Central memory CD8-positive, alpha-beta T cell (primary cell): ENCODE measurements around the gene NCAPD3.

ENCODE experiments used
- ATAC-seq: fragments of 150-1000 bp; cut with Tn5 transposase; replicated peaks from 2 replicates; pipeline ENCODE4 v1.10.0; 2022; ENCODE audit warnings: mild to moderate bottlenecking, moderate FRiP score, moderate number of reproducible peaks; ENCODE audit not compliant: poor library complexity, severe bottlenecking; ENCODE audit errors: extremely low read depth
- DNase-seq, 2 donors: peaks; one replicate each; pipeline ENCODE4 v3.0.0; 2021; ENCODE audit warnings: low spot score in 2 of 2
- H3K27ac Mint-ChIP-seq: one replicate; pipeline ENCODE4 v1.8.0; 2022; ENCODE audit warnings: low read depth, mild to moderate bottlenecking, moderate library complexity, mixed read lengths
- H3K27me3 Mint-ChIP-seq: one replicate; pipeline ENCODE4 v1.8.0; 2022; ENCODE audit warnings: mixed read lengths
- H3K36me3 Mint-ChIP-seq: one replicate; pipeline ENCODE4 v1.8.0; 2022; ENCODE audit warnings: mild to moderate bottlenecking, moderate library complexity, mixed read lengths; ENCODE audit not compliant: insufficient read depth
- H3K4me1 Mint-ChIP-seq: one replicate; pipeline ENCODE4 v1.8.0; 2022; ENCODE audit warnings: mixed read lengths
- H3K4me3 Mint-ChIP-seq: one replicate; pipeline ENCODE4 v1.8.0; 2022; ENCODE audit warnings: mild to moderate bottlenecking, moderate library complexity, mixed read lengths
- H3K9me3 Mint-ChIP-seq: one replicate; pipeline ENCODE4 v1.8.0; 2022; ENCODE audit warnings: mixed read lengths

The NCAPD3 gene

DNA sequence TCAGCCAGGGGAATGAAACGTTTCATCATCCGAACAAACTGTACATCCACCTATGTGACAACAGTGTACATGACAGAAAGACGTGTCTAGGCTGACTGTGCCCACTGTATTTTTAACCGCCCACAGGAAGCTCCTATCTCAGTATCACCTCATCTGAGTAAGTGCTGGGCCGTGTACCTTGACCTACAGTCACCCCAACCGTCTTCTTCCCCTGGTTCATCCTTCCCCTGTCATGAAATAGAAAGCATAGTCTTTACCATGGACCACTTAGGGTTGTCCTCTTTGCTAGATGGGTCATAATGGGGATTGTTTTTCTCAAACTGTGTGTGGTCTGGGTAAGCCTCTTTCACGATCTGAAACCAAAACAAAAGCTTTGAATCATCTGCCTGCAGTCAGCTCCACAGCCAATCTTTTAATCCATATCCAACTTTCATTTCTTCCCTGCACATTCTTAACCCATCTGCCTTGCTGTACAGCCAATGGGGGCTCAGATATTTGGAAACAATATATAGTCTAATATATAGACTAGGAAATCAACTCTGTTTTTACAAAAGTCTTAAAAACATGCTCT lies 25.2 kb upstream of the NCAPD3 start:
- peaks cover 31% of the 10 kb centered on the region for H3K36me3 Mint-ChIP-seq
- peaks cover 28% of the 10 kb centered on the region for H3K4me1 Mint-ChIP-seq
- no peaks in the 10 kb centered on the region for H3K9me3 Mint-ChIP-seq
- no peak for ATAC-seq
- no peak overlapping the region for H3K4me3 Mint-ChIP-seq
- DNase-seq: no peak
- H3K27ac Mint-ChIP-seq: no peak overlapping the region
- no peaks in the 10 kb centered on the region for H3K27me3 Mint-ChIP-seq

DNA sequence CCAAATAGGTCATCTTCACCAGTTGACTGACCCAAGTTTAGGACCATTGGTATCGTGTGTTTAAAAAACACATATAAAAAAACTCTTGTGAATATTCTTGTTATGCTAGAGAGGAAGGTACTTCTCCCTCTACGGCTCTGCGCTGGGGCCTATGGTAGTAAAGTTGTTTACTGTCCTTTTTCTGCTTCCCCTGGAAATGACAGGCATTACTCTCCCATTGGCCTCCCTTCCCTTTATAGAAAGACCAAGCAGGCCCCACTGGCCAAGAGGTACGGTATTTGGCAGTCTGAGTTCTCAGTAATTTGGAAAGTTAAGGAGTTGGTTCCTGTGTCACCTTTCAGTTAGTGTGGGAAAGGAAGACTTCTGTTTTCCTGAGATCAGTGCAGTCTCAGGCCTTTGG lies 22.9 kb upstream of the NCAPD3 start:
- Mint-ChIP-seq H3K4me1 (peaks cover 6% of the 10 kb centered on the region), H3K9me3 (no peaks in the 10 kb centered on the region), H3K36me3 (peaks cover 31% of the 10 kb centered on the region), H3K4me3 (no peak overlapping the region), H3K27ac (no peak overlapping the region), H3K27me3 (no peaks in the 10 kb centered on the region)
- ATAC-seq (no peak), DNase-seq (no peak)

DNA sequence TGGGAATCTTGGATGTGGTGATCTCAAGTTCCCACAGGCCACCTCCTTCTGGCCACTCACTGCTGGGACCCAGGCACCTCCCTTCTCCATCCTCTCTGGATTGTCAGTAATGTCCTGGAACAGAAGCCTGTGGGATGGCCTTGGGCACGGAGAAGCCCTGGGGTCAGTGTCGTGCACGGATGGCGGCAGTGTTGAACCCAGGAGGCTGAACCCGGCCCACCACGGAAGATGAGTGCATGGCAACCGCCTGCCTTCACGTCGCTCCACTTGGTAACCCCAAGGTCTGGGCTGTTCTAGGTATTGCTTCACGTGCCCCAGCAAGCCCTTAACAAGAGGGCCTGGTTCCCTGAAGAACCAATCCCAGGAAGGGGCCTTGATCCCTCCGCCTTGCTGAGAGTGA lies 22.3 kb upstream of the NCAPD3 start:
- Mint-ChIP-seq H3K27me3 (no peaks in the 10 kb centered on the region), H3K4me1 (peaks cover 5% of the 10 kb centered on the region), H3K4me3 (no peak overlapping the region), H3K27ac (no peak overlapping the region), H3K9me3 (no peaks in the 10 kb centered on the region), H3K36me3 (peaks cover 31% of the 10 kb centered on the region)
- DNase-seq (no peak), ATAC-seq (no peak)

DNA sequence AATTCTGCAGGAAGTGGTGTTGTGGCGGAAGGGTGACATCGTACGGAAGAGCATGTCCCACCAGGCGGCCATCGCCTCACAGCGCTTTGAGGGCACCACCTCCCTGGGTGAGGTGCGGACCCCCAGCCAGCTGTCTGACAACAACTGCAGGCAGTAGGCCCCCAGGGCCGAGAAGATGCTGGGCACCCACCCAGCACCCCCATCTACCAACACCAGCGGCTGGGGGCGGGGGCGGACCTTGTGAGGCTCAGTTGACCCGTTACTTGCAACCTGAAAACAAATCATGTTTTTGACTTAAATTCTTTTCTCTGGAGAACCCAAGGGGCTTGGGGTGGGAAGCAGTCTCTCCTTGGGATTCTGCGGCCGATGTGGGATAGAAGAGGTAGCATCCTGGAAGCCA lies 21.7 kb upstream of the NCAPD3 start:
- ATAC-seq (no peak), DNase-seq (no peak)
- no peak overlapping the region for H3K27ac Mint-ChIP-seq
- no peaks in the 10 kb centered on the region for H3K9me3 Mint-ChIP-seq
- no peak overlapping the region for H3K4me3 Mint-ChIP-seq
- peaks cover 34% of the 10 kb centered on the region for H3K36me3 Mint-ChIP-seq
- peaks cover 5% of the 10 kb centered on the region for H3K4me1 Mint-ChIP-seq
- H3K27me3 Mint-ChIP-seq: no peaks in the 10 kb centered on the region

DNA sequence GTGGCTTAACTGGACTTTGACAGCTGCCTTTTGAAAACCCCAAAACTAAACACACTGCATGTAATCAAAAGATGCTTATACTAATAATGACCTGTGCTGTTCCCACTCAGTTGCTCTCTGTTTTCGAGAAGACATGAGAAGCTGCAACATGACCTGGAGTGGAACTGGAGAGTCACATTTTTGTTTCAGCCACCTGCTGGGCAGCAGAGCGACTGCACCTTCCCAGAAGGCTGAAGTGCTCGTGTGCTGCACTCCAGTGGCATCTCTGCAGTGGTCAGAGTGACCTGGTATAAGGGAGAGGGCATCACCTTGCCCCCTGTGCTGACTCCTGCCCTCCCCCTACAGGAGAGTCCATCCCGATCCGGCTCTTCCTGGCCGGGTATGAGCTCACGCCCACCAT lies 20.8 kb upstream of the NCAPD3 start:
- ATAC-seq (peak; percentile 19), DNase-seq (no peak)
- Mint-ChIP-seq H3K9me3 (no peaks in the 10 kb centered on the region), H3K27me3 (no peaks in the 10 kb centered on the region), H3K36me3 (peaks cover 34% of the 10 kb centered on the region), H3K4me1 (peaks cover 5% of the 10 kb centered on the region), H3K27ac (no peak overlapping the region), H3K4me3 (no peak overlapping the region)

DNA sequence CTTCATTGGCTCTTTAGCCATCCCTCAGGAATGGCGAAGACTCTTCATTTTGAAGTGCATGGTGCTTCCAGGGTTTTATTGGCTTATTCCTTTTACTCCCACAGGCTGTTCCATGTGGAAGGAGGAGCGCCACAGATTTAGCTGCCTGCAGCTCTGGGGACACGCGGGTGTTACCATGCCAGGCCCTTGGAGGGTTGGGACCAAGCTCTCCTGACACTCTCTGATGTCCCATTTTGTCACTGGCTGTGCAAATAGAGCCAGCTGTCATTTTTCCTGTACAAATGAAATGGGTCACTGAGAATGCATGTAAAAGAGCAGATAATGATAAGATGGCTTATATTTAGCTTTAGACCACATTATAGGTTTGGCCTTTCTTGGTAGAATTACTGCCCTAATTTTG lies 20.1 kb upstream of the NCAPD3 start:
- no peak for ATAC-seq
- Mint-ChIP-seq H3K36me3 (peaks cover 28% of the 10 kb centered on the region), H3K27ac (no peak overlapping the region), H3K9me3 (no peaks in the 10 kb centered on the region), H3K4me1 (peaks cover under 1% of the 10 kb centered on the region), H3K4me3 (no peak overlapping the region), H3K27me3 (no peaks in the 10 kb centered on the region)
- DNase-seq: no peak

DNA sequence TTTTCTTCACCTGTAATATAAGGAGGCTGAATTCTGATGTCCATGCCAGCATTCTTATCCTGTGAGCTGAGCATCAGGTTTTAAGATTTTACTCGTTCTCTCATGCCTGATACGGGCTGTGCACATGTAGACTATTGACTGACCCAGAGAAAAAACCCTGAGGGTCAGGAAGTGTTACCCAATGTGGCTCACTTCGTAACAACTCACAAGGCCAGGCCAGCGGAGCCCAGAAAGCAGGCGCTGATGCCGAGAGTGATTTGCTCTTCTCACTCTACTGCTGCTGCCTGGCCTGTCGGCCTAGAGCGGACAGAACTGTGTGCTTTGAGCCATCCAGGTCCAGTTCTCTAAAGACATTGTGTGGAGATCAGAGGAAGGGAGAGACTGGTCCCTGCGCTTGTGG lies 18.6 kb upstream of the NCAPD3 start:
- no peak overlapping the region for H3K4me3 Mint-ChIP-seq
- no peaks in the 10 kb centered on the region for H3K9me3 Mint-ChIP-seq
- ATAC-seq (no peak), DNase-seq (no peak)
- peaks cover 24% of the 10 kb centered on the region for H3K36me3 Mint-ChIP-seq
- no peaks in the 10 kb centered on the region for H3K27me3 Mint-ChIP-seq
- peak overlapping the region; percentile 26 for H3K27ac Mint-ChIP-seq
- H3K4me1 Mint-ChIP-seq: no peaks in the 10 kb centered on the region

DNA sequence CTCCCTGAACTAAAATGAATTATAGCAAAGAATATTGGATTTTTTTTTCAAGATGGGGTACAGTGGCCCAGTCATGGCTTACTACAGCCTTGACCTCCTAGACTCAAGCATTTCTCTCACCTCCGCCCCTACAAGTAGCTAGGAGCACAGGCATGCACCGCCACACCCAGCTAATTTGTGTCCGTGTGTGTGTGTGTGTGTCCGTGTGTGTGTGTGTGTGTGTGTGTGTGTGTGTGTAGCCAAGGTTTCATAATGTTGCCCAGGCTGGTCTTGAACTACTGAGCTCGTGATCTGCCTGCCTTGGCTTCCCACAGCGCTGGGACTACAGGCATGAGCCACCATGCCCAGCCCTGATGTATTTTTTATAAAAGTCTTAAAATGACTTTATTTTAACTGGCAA lies 16.8 kb upstream of the NCAPD3 start:
- no peaks in the 10 kb centered on the region for H3K27me3 Mint-ChIP-seq
- H3K27ac Mint-ChIP-seq: no peak overlapping the region
- H3K9me3 Mint-ChIP-seq: no peaks in the 10 kb centered on the region
- peaks cover 20% of the 10 kb centered on the region for H3K36me3 Mint-ChIP-seq
- H3K4me3 Mint-ChIP-seq: no peak overlapping the region
- ATAC-seq (no peak), DNase-seq (no peak)
- H3K4me1 Mint-ChIP-seq: no peaks in the 10 kb centered on the region

DNA sequence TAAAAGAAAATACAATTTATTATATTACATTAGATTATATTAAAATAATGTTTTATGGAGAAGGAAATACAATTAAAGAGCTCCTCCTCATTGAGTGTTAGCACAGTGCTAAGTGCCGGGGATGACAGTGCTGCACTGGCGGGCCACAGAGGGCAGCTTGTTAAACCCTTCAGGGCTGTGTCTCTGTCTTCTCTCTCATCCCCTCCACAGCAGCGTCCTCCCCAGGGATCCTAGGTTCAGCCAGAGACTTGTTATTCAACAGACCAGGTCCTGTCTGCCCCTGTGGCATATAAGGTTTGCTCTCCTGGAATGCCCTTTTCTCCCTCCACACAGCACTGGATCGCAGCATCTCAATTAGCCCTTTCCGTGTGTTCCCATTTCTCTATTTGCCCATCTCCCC lies 15.2 kb upstream of the NCAPD3 start:
- ATAC-seq (no peak), DNase-seq (no peak)
- peaks cover 27% of the 10 kb centered on the region for H3K36me3 Mint-ChIP-seq
- H3K4me1 Mint-ChIP-seq: no peaks in the 10 kb centered on the region
- no peaks in the 10 kb centered on the region for H3K9me3 Mint-ChIP-seq
- H3K27me3 Mint-ChIP-seq: no peaks in the 10 kb centered on the region
- no peak overlapping the region for H3K27ac Mint-ChIP-seq
- no peak overlapping the region for H3K4me3 Mint-ChIP-seq

DNA sequence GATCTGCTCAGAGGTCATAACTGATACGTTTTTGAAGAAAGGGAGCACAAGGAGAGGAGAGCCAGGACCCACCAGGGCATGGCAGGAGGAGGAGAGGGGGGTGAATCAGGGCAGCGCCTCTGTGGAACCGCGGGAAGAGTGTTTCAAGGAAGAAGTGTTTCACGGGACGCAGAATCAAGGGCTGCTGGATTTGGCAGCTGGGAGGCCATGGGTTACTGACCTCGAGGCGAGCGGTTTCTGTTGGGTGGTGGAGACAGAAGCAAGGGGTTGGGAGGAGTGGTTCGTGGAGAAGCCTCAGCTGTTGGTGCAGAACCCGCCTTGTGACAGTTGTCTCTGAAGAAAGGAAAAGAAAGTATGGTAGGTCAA lies 13.8 kb upstream of the NCAPD3 start:
- no peaks in the 10 kb centered on the region for H3K27me3 Mint-ChIP-seq
- H3K4me1 Mint-ChIP-seq: peaks cover 6% of the 10 kb centered on the region
- H3K27ac Mint-ChIP-seq: peak overlapping the region; percentile 42
- peaks cover 26% of the 10 kb centered on the region for H3K36me3 Mint-ChIP-seq
- DNase-seq (no peak), ATAC-seq (no peak)
- no peaks in the 10 kb centered on the region for H3K9me3 Mint-ChIP-seq
- no peak overlapping the region for H3K4me3 Mint-ChIP-seq

DNA sequence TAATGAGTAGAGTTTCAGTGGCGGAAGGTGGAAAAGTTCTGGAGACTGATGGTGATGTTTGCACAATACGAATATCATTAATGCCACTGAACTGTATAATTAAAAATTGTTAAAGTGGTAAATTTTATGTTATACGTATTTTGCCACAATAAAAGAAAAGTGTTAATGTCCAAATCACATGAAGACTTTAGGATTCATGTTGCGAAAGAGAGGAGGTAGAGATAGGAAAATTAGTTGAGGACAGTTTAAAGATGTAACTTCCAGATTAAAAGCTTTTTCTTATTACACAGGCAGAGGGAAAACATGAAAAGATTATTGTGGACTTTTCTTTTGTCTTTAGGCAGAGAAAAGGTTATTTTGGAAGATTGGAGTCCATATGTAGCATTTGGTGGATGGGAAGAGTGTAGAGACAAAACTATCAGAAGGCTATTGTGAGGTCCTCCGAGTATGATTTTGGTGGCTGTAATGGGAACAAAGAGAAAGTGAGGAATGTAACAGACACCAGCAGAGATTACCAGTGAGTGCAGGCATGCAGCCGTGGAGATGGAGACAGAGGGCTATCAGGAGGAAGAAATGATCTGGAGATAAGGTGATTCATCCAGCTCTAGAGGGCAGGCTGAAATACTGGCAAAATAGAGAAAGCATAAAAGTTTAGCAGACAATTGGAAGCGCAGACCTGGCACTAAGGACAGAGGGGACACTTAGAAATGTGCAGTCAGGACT lies 13.2 kb upstream of the NCAPD3 start:
- no peak for DNase-seq
- Mint-ChIP-seq H3K36me3 (peaks cover 22% of the 10 kb centered on the region), H3K27ac (peak overlapping the region; percentile 42), H3K4me1 (peaks cover 11% of the 10 kb centered on the region), H3K9me3 (no peaks in the 10 kb centered on the region), H3K27me3 (no peaks in the 10 kb centered on the region), H3K4me3 (no peak overlapping the region)
- ATAC-seq: no peak

DNA sequence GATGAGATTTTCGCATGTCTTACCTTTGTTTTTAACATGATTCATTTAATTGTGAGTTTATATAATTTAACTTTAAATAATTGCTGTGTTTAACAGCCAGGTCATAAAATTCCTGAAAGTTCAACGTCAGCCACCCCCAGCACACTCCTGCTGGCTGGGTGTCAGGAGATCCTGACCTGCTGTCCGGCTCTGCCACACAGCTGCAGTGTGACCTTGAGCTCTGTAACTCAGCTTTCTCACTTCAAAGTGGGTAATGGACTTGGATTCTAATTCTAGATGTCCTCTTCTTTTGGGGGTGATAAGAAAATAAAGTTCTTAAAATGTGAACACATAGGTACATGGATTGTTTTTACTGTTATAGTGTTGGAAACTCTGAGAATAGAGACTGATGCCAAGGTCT lies 11.6 kb upstream of the NCAPD3 start:
- no peaks in the 10 kb centered on the region for H3K27me3 Mint-ChIP-seq
- H3K4me3 Mint-ChIP-seq: no peak overlapping the region
- ATAC-seq: no peak
- peaks cover 18% of the 10 kb centered on the region for H3K36me3 Mint-ChIP-seq
- H3K4me1 Mint-ChIP-seq: peaks cover 19% of the 10 kb centered on the region
- no peak overlapping the region for H3K27ac Mint-ChIP-seq
- no peaks in the 10 kb centered on the region for H3K9me3 Mint-ChIP-seq
- DNase-seq: no peak

DNA sequence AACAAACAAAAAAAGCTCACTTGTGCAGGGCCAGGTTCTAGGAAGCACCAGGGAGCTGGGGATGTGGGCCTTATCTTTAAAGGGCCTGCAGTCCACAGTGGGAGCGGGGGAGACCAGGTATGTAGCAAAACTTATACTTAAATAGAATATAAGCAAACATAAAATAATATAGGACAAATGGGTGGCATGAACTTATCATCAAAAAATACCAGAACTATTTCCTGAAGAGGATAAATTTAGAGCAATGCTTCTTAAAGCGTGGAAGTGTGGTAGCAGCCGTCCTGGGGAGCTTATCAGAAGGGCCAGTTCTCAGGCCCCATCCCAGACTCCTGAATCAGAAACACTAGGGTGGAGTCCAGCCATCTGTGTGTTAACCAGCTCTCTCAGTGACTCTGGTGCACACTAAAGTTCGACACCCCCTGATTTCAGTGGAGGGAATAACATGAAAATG lies 10.0 kb upstream of the NCAPD3 start:
- Mint-ChIP-seq H3K4me3 (no peak overlapping the region), H3K27me3 (no peaks in the 10 kb centered on the region), H3K4me1 (peaks cover 35% of the 10 kb centered on the region), H3K9me3 (no peaks in the 10 kb centered on the region), H3K27ac (no peak overlapping the region), H3K36me3 (peaks cover 16% of the 10 kb centered on the region)
- no peak for DNase-seq
- no peak for ATAC-seq
